ENCODE data around the gene ADGRG3.

- TF ChIP-seq EZH2 (IDR thresholded peaks at IDR 0.05; ENCODE audit: borderline replicate concordance, low read depth, low read length, severe bottlenecking) (no peak), CTCF (IDR thresholded peaks at IDR 0.05; ENCODE audit: borderline replicate concordance, extremely low read depth, low read length, poor library complexity, severe bottlenecking) (no peak)
Observed at GRCh38 chr16:57629516-57630406, 38.3 kb upstream of the ADGRG3 start.
